IMR-90 (cell line): ENCODE measurements around the gene EPB41L3. TPM values are rescaled to one million over a fixed set of nuclear protein-coding genes. Genes with fewer than 3 reads are reported as not detected.

ENCODE experiments used
- ATAC-seq: fragments of 200-7000 bp; cut with Tn5 transposase; 2 replicates; pipeline ENCODE4 v1.9.1; 2020; ENCODE audit warnings: low read depth, mild to moderate bottlenecking, moderate library complexity
- BruUV-seq: library from RNA; stranded (reverse); fragments of 400-500 nt; replicated peaks from 2 replicates; lab custom pipeline; 2021; lab: Mats Ljungman, UMichigan
- CTCF ChIA-PET: fragments of 300-600 bp; formaldehyde crosslinking; extraction: SDS; loops from one replicate; lab custom pipeline; 2021; ENCODE audit warnings: antibody characterized with exemption; lab: Yijun Ruan, JAX
- POLR2A ChIA-PET: fragments of 300-600 bp; sonication (Branson Sonifier 250); formaldehyde crosslinking; loops from one replicate; lab custom pipeline; 2022; ENCODE audit warnings: antibody characterized with exemption; ENCODE audit not compliant: unreplicated experiment; lab: Charles Lee
- DNase-seq: peaks from one replicate; pipeline ENCODE4 v3.0.0; 2013
- H2AFZ ChIP-seq: replicated peaks from 2 replicates; pipeline ENCODE3; 2013; ENCODE audit warnings: low read length, mild to moderate bottlenecking; ENCODE audit not compliant: poor library complexity
- H2AK5ac ChIP-seq: 2 replicates; pipeline ENCODE4 v1.6.1; 2013; ENCODE audit warnings: low read depth, low read length, inconsistent platforms
- H2AK9ac ChIP-seq: replicated peaks from 2 replicates; pipeline ENCODE3; 2013; ENCODE audit warnings: mild to moderate bottlenecking, low read depth, low read length, moderate library complexity; ENCODE audit not compliant: poor library complexity
- H2BK120ac ChIP-seq: 2 replicates; pipeline ENCODE4 v1.6.1; 2013; ENCODE audit warnings: low read depth, low read length, inconsistent platforms
- H2BK15ac ChIP-seq: 3 replicates; pipeline ENCODE4 v1.6.1; 2013; ENCODE audit warnings: low read depth, low read length, inconsistent platforms
- H2BK20ac ChIP-seq: 2 replicates; pipeline ENCODE4 v1.6.1; 2013; ENCODE audit warnings: low read depth, mild to moderate bottlenecking, inconsistent platforms, low read length, moderate library complexity
- H2BK5ac ChIP-seq: 2 replicates; pipeline ENCODE4 v1.6.1; 2013; ENCODE audit warnings: mild to moderate bottlenecking, low read depth, low read length, inconsistent platforms; ENCODE audit not compliant: poor library complexity, severe bottlenecking
- H3K14ac ChIP-seq: replicated peaks from 2 replicates; pipeline ENCODE4 v1.6.1; 2013; ENCODE audit warnings: low read depth, low read length, inconsistent platforms
- H3K18ac ChIP-seq: 2 replicates; pipeline ENCODE4 v1.6.1; 2013; ENCODE audit warnings: low read depth, low read length, control low read depth
- H3K23ac ChIP-seq: 2 replicates; pipeline ENCODE4 v1.6.1; 2013; ENCODE audit warnings: low read depth, low read length, inconsistent platforms
- H3K27ac ChIP-seq: 2 replicates; pipeline ENCODE4 v1.5.1; 2013; ENCODE audit warnings: mild to moderate bottlenecking, control low read depth, low read length; ENCODE audit not compliant: insufficient read depth
- H3K27me3 ChIP-seq: 2 replicates; pipeline ENCODE4 v1.6.1; 2013; ENCODE audit warnings: low read length; ENCODE audit not compliant: control insufficient read depth, insufficient read depth
- H3K36me3 ChIP-seq: 2 replicates; pipeline ENCODE4 v1.6.1; 2013; ENCODE audit warnings: low read length, mixed read lengths; ENCODE audit not compliant: control insufficient read depth, insufficient read depth
- H3K4ac ChIP-seq: 2 replicates; pipeline ENCODE4 v1.6.1; 2013; ENCODE audit warnings: low read depth, low read length, inconsistent platforms
- H3K4me1 ChIP-seq: 2 replicates; pipeline ENCODE4 v1.6.1; 2013; ENCODE audit warnings: low read length, mixed read lengths; ENCODE audit not compliant: control insufficient read depth, insufficient read depth
- H3K4me2 ChIP-seq: 2 replicates; pipeline ENCODE4 v1.6.1; 2013; ENCODE audit warnings: low read depth, mild to moderate bottlenecking, control low read depth, low read length, moderate library complexity
- H3K4me3 ChIP-seq: 2 replicates; pipeline ENCODE4 v1.5.1; 2013; ENCODE audit warnings: low read depth, mild to moderate bottlenecking, control low read depth, low read length, moderate library complexity; ENCODE audit not compliant: insufficient read depth
- H3K56ac ChIP-seq: 2 replicates; pipeline ENCODE4 v1.6.1; 2013; ENCODE audit warnings: low read length, inconsistent platforms; ENCODE audit not compliant: insufficient read depth; ENCODE audit errors: extremely low read depth
- H3K79me1 ChIP-seq, 2 experiments: 2 replicates each; pipeline ENCODE4 v1.6.1; 2013; ENCODE audit warnings: low read length in 2 of 2, inconsistent platforms in 1 of 2, low read depth in 1 of 2
- H3K9ac ChIP-seq: 2 replicates; pipeline ENCODE4 v1.6.1; 2013; ENCODE audit warnings: low read depth, low read length, control low read depth
- H3K9me1 ChIP-seq: 2 replicates; pipeline ENCODE4 v1.6.1; 2013; ENCODE audit warnings: low read length, inconsistent platforms; ENCODE audit not compliant: insufficient read depth
- H3K9me3 ChIP-seq: 2 replicates; pipeline ENCODE4 v1.6.1; 2013; ENCODE audit warnings: low read length; ENCODE audit not compliant: control insufficient read depth, insufficient read depth
- H4K20me1 ChIP-seq: 2 replicates; pipeline ENCODE4 v1.6.1; 2013; ENCODE audit warnings: low read length, inconsistent platforms; ENCODE audit not compliant: insufficient read depth
- H4K5ac ChIP-seq: 2 replicates; pipeline ENCODE4 v1.6.1; 2013; ENCODE audit warnings: mild to moderate bottlenecking, low read depth, low read length, control low read depth
- H4K8ac ChIP-seq, 2 experiments: 2 replicates each; pipeline ENCODE4 v1.6.1; 2013; ENCODE audit warnings: low read depth in 2 of 2, low read length in 2 of 2, control low read depth in 1 of 2, inconsistent platforms in 1 of 2
- H4K91ac ChIP-seq: 2 replicates; pipeline ENCODE4 v1.6.1; 2013; ENCODE audit warnings: low read depth, low read length, inconsistent platforms; ENCODE audit not compliant: insufficient read depth
- BHLHE40 ChIP-seq: fragments of 150-350 bp; IDR thresholded peaks from 2 replicates; pipeline ENCODE4 v1.6.1; 2016; ENCODE audit warnings: mild to moderate bottlenecking, low read depth, low read length
- CEBPB ChIP-seq: IDR thresholded peaks from 2 replicates; pipeline ENCODE4 v1.6.1; 2012; ENCODE audit warnings: low read depth, low read length, improper control_type of control experiment
- CHD1 ChIP-seq: IDR thresholded peaks from 2 replicates; pipeline ENCODE4 v1.6.1; 2012; ENCODE audit warnings: low read depth, low read length, improper control_type of control experiment
- FOS ChIP-seq: fragments of 150-350 bp; IDR thresholded peaks from 2 replicates; pipeline ENCODE4 v1.6.1; 2016; ENCODE audit warnings: low read depth, low read length
- MAZ ChIP-seq: IDR thresholded peaks from 2 replicates; pipeline ENCODE4 v1.6.1; 2012; ENCODE audit warnings: low read depth, mild to moderate bottlenecking, low read length, improper control_type of control experiment, moderate library complexity, borderline replicate concordance
- MXI1 ChIP-seq: IDR thresholded peaks from 2 replicates; pipeline ENCODE4 v1.6.1; 2012; ENCODE audit warnings: low read depth, mild to moderate bottlenecking, low read length, moderate library complexity, borderline replicate concordance
- RCOR1 ChIP-seq: IDR thresholded peaks from 2 replicates; pipeline ENCODE4 v1.6.1; 2012; ENCODE audit warnings: mild to moderate bottlenecking, low read length, improper control_type of control experiment; ENCODE audit not compliant: insufficient replicate concordance
- RFX5 ChIP-seq: IDR thresholded peaks from 2 replicates; pipeline ENCODE4 v1.8.0; 2012; ENCODE audit warnings: low read depth, mild to moderate bottlenecking, low read length, moderate library complexity
- SMC3 ChIP-seq: fragments of 150-350 bp; IDR thresholded peaks from 2 replicates; pipeline ENCODE4 v1.6.1; 2016; ENCODE audit warnings: low read depth, mild to moderate bottlenecking, antibody characterized with exemption, low read length, moderate library complexity
- WGBS, 2 experiments: methylation state at CpG; one replicate each; pipeline versions ENCODE4 v1.1.5 to v1.1.7; 2013; ENCODE audit warnings: missing lambda C conversion rate in 2 of 2; ENCODE audit not compliant: insufficient read length in 1 of 2; ENCODE audit errors: extremely low coverage in 2 of 2; 5-methylcytosine and 5-hydroxymethylcytosine counted together
- dilution Hi-C: fragments of 300-500 bp; cut with HindIII; formaldehyde crosslinking; loops from one replicate; pipeline ENCODE4 v1.14.3; 2018; ENCODE audit warnings: low sequenced_read_pairs; ENCODE audit not compliant: unreplicated experiment
- in situ Hi-C: fragments of 300-500 bp; cut with MboI; formaldehyde crosslinking; loops from 3 replicates; pipeline ENCODE4 v1.14.3; 2019; ENCODE audit warnings: low sequenced_read_pairs, inconsistent platforms, mixed read lengths
- intact Hi-C: fragments of 100-400 bp; cut with micrococcal nuclease; formaldehyde crosslinking; loops from 2 replicates; pipeline ENCODE4 v1.10.0; 2022
- polyA plus RNA-seq, 3 experiments: library from polyadenylated mRNA; depleted of rRNA; stranded (reverse); fragments of >200 nt; gene quantifications; 2 replicates each; pipeline ENCODE4 v1.2.3, GENCODE V29; 2012; ENCODE audit warnings: low replicate concordance in 1 of 3
- total RNA-seq: library from RNA; depleted of rRNA; stranded (reverse); fragments of >200 nt; gene quantifications from 2 replicates; pipeline ENCODE4 v1.2.3, GENCODE V29; 2012

Gene EPB41L3
- total and polyA plus RNA-seq, 2 of the 4 experiments (the other 2 are of a cell fraction), result 36.6 to 70.3 TPM

DNA sequence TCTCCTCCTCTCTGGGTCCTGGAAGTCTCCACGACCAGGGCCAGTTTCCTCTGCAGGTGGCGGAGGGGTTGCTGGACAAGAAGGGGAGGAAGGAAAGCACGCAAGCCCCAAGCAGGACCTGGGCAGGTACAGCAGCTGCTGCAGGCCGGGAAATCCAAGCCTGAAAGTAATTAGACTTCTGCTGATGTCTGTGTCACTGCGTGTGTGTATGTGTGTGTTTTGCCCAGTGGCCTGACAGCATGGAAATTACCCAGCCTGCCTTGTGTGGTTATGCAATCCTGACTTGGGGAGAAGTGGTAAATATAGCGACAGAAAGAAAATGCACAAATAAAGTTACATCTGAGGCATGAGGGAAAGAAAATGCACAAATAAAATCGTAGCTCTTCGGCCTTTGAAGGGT, 126.5 kb downstream of the EPB41L3 start:
- no TSS peak for BruUV-seq
- in situ Hi-C loops, result no loop called here

More for the DNA sequence above, 126.5 kb downstream of the EPB41L3 start:
- H2BK20ac ChIP-seq, result no peak overlapping the region
- H2BK5ac ChIP-seq, result no peak overlapping the region
- intact Hi-C loops (no loop called here), dilution Hi-C loops (no loop called here)
- H3K4me3 ChIP-seq, result no peak overlapping the region
- no peaks in the 10 kb centered on the region for H3K79me1 ChIP-seq
- ChIA-PET CTCF (no interaction called here), POLR2A (no interaction called here)
- H4K8ac ChIP-seq, result no peak overlapping the region
- no peak overlapping the region for H3K14ac ChIP-seq
- H4K5ac ChIP-seq, result no peak overlapping the region
- no peak overlapping the region for H3K23ac ChIP-seq
- peaks cover 2% of the 10 kb centered on the region for H3K36me3 ChIP-seq
- no peak overlapping the region for H3K4ac ChIP-seq
- no peak for TF ChIP-seq SMC3
- peak; percentile 52 for TF ChIP-seq CEBPB
- TF ChIP-seq RFX5, result no peak
- no peak for TF ChIP-seq RCOR1
- TF ChIP-seq MAZ, result no peak
- TF ChIP-seq MXI1, result no peak
- TF ChIP-seq CHD1, result no peak
- TF ChIP-seq BHLHE40, result no peak
- TF ChIP-seq FOS, result no peak
- no peaks in the 10 kb centered on the region for H4K20me1 ChIP-seq
- H3K9me1 ChIP-seq, result no peaks in the 10 kb centered on the region
- ATAC-seq, result peak; percentile 37; the same call in 1 of the 2 replicates
- no peak overlapping the region for H2BK120ac ChIP-seq
- peak; percentile 33 for DNase-seq
- H3K4me2 ChIP-seq, result no peak overlapping the region
- H3K27me3 ChIP-seq, result no peaks in the 10 kb centered on the region
- no peaks in the 10 kb centered on the region for H3K9me3 ChIP-seq
- H3K4me1 ChIP-seq, result no peaks in the 10 kb centered on the region
- no peak overlapping the region for H2AFZ ChIP-seq
- no peak overlapping the region for H3K18ac ChIP-seq
- H3K27ac ChIP-seq, result no peak overlapping the region
- H3K56ac ChIP-seq, result no peak overlapping the region
- H2AK5ac ChIP-seq, result no peak overlapping the region
- no peak overlapping the region for H3K9ac ChIP-seq
- no peak overlapping the region for H2BK15ac ChIP-seq
- H2AK9ac ChIP-seq, result no peak overlapping the region
- H4K91ac ChIP-seq, result no peak overlapping the region
- 23% methylated on average over 2 of the region's 8 CpGs; no CpG with 5 or more reads in 1 of the 2 experiments for WGBS, 2 experiments
